GM12873 (cell line): ENCODE measurements around the gene RASGRP1.

Source experiments
- TF ChIP-seq, protein P1 (sequence below): IDR thresholded peaks from 2 replicates; pipeline ENCODE4 v1.5.1; 2012; ENCODE audit warnings: low read depth, mild to moderate bottlenecking, moderate library complexity, low read length, control low read depth; ENCODE audit not compliant: insufficient read depth; ENCODE audit errors: missing control alignments

RASGRP1 gene

DNA sequence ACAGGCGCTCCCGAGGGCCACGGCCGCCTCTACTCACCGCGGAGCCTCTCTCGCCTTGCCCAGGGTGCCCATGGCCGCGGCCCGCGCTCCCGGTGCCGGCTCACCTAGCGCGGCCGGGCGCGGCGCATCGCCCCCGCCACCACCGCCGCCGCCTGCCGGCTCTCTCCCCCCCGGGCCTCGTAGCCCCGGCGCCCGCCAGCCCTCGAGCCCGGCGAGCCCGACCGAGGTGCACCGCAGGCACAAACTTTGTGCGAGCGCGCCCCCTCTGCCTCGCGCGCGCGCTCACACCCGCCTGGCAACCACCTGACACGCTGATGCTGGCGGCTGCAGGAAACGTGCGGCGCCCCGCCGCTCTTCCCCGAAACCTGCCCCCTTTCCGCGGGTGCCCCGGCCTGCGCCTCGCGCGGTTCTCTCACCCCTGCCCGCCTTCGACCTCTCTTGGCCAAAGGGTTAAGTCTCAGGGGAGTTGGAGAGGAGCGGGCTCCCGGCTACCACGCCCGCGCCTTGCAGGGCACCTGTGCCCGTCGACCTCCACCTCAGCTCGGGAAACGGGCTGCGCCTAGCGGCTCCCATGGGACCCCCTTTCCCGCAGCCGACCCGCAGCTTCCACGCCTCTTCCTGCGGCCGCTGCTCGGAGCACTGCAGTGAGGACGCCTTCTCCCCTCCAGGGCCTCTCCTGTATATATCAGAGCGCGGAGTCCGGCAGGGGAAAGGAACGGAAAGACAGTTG lies at the start of gene RASGRP1:
TSS of gene RASGRP1 (minus strand) at position 258 of the 730 bp plus-strand sequence. CDS start at position 72, 186 bp downstream.
- TF ChIP-seq, protein P1, sequence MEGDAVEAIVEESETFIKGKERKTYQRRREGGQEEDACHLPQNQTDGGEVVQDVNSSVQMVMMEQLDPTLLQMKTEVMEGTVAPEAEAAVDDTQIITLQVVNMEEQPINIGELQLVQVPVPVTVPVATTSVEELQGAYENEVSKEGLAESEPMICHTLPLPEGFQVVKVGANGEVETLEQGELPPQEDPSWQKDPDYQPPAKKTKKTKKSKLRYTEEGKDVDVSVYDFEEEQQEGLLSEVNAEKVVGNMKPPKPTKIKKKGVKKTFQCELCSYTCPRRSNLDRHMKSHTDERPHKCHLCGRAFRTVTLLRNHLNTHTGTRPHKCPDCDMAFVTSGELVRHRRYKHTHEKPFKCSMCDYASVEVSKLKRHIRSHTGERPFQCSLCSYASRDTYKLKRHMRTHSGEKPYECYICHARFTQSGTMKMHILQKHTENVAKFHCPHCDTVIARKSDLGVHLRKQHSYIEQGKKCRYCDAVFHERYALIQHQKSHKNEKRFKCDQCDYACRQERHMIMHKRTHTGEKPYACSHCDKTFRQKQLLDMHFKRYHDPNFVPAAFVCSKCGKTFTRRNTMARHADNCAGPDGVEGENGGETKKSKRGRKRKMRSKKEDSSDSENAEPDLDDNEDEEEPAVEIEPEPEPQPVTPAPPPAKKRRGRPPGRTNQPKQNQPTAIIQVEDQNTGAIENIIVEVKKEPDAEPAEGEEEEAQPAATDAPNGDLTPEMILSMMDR, result peak; percentile 47

- TF ChIP-seq, protein P1, result no peak
These were observed 48.5 kb upstream of the RASGRP1 start for GRCh38 chr15:38613085-38613484.

- TF ChIP-seq, protein P1, result no peak
These were observed 47.7 kb upstream of the RASGRP1 start for GRCh38 chr15:38612159-38612863.

DNA sequence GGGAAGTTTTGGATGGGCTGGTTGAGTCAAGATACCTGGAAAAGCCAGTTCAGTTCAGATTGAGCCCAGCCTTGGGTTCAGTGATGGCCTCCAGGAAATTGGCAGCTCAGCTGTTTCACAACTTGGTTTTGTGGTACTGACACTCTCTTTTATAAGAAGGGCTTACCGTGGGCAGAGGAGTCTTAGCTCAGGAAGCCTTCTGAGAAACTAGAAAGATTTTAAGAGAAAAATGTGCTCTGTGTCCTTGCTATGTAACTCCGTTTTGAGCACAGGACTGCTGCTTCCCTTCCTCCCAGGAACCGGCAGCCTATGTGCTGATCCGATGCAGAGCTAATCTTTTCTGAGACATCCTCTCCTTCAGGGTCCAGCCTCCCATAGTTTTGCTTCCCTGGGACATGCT lies 46.6 kb upstream of the RASGRP1 start:
- TF ChIP-seq, protein P1, result no peak

DNA sequence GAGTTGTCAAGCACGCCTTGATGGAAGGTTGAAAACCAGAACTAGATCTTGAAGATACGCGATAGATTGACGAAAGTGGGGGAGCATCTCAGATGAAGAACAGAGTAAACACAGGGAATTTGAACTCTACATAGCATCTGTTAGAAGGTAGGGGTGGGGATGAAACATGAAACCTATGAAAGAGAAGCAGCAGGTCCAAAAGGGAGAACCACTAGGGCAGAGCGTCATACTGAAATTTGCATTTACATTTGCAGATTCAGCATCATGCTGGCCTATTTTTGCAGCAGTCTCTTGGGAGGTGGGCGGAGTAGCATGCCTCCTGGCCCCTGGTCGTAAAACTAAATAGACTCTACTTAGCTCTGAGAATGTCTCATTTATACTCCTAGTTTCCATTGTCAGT lies 46.1 kb upstream of the RASGRP1 start:
- TF ChIP-seq, protein P1, result no peak

GRCh38 chr15:38609097-38609738 lies 44.6 kb upstream of the RASGRP1 start:
- TF ChIP-seq, protein P1, result no peak

DNA sequence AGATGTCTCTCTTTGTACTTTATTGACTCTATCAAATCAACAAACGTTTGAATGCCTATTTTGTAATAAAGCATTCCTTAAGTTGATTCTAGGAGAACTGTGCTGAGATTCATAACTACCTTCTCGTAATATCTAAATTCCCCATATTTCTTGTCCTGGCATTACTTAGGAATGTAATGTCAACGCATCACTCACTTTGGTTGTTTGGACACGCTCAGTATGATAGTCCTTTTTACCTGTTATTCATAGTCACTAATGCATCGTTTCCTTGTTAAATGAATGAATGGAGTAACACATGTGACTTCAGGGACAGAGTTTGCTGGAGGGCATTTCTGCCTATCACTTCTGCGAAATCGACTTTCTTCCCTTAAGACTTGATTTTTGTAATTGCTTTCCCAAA lies 44.1 kb upstream of the RASGRP1 start:
- TF ChIP-seq, protein P1, result no peak
